Keratinocyte (primary cell): Measurements from ENCODE around the gene SLC4A2. TPM values are rescaled to one million over a fixed set of nuclear protein-coding genes. Genes with fewer than 3 reads are reported as not detected.

ENCODE experiments used
- DNase-seq: peaks from one replicate; pipeline ENCODE4 v3.0.0-alpha.2; 2011; ENCODE audit warnings: low read depth, missing footprints, low spot score
- FAIRE-seq: peaks from 2 replicates; lab custom pipeline; 2011; peaks lifted over from hg19 to GRCh38; lab: Jason Lieb, UNC
- H2AFZ ChIP-seq: 2 replicates; pipeline ENCODE4 v1.6.0; 2012; ENCODE audit warnings: low read length, control low read depth, inconsistent platforms; ENCODE audit not compliant: control insufficient read depth
- H3K27ac ChIP-seq: 2 replicates; pipeline ENCODE4 v1.5.1; 2011; ENCODE audit warnings: low read length; ENCODE audit not compliant: control insufficient read depth, insufficient read depth
- H3K27me3 ChIP-seq: 3 replicates; pipeline ENCODE4 v1.6.0; 2011; ENCODE audit warnings: low read length; ENCODE audit not compliant: control insufficient read depth, insufficient read depth; ENCODE audit errors: extremely low read depth
- H3K36me3 ChIP-seq, 2 experiments: 2 replicates in 1 of 2; 3 replicates in 1 of 2; pipeline ENCODE4 v1.5.1; 2011; ENCODE audit warnings: low read length in 2 of 2, mild to moderate bottlenecking in 1 of 2; ENCODE audit not compliant: control insufficient read depth in 2 of 2, insufficient read depth in 2 of 2; ENCODE audit errors: extremely low read depth in 1 of 2
- H3K4me1 ChIP-seq: 3 replicates; pipeline ENCODE4 v1.5.1; 2011; ENCODE audit warnings: low read length; ENCODE audit not compliant: control insufficient read depth, insufficient read depth; ENCODE audit errors: extremely low read depth
- H3K4me2 ChIP-seq: 3 replicates; pipeline ENCODE4 v1.6.0; 2011; ENCODE audit warnings: low read depth, low read length; ENCODE audit not compliant: control insufficient read depth, insufficient read depth; ENCODE audit errors: extremely low read depth
- H3K4me3 ChIP-seq, 3 experiments: fragments of 200-600 bp in 1 of 3; sonication (generic) in 1 of 3; 2 replicates in 2 of 3; 3 replicates in 1 of 3; pipeline ENCODE4 v1.5.1; 2011 to 2016; ENCODE audit warnings: low read length in 3 of 3, mild to moderate bottlenecking in 3 of 3, control low read depth in 2 of 3, inconsistent platforms in 1 of 3, low read depth in 1 of 3, mixed read lengths in 1 of 3, mixed run types in 1 of 3, moderate library complexity in 1 of 3; ENCODE audit not compliant: control insufficient read depth in 2 of 3, insufficient read depth in 2 of 3; ENCODE audit errors: extremely low read depth in 1 of 3
- H3K79me2 ChIP-seq: 2 replicates; pipeline ENCODE4 v1.6.0; 2012; ENCODE audit warnings: low read length; ENCODE audit not compliant: control insufficient read depth, insufficient read depth
- H3K9ac ChIP-seq: 3 replicates; pipeline ENCODE4 v1.6.0; 2011; ENCODE audit warnings: low read length; ENCODE audit not compliant: control insufficient read depth, insufficient read depth; ENCODE audit errors: extremely low read depth
- H3K9me1 ChIP-seq: 3 replicates; pipeline ENCODE4 v1.6.0; 2011; ENCODE audit warnings: low read length; ENCODE audit not compliant: control insufficient read depth, insufficient read depth; ENCODE audit errors: extremely low read depth
- H3K9me3 ChIP-seq: 2 replicates; pipeline ENCODE4 v1.5.1; 2012; ENCODE audit warnings: low read depth, low read length; ENCODE audit not compliant: control insufficient read depth
- H4K20me1 ChIP-seq: 3 replicates; pipeline ENCODE4 v1.6.0; 2011; ENCODE audit warnings: low read length; ENCODE audit not compliant: control insufficient read depth, insufficient read depth; ENCODE audit errors: extremely low read depth
- CTCF ChIP-seq, 3 experiments: IDR thresholded peaks in 1 of 3; conservative IDR thresholded peaks in 1 of 3; optimal IDR thresholded peaks in 1 of 3; 2 replicates in 2 of 3; 3 replicates in 1 of 3; pipeline versions ENCODE3 to v1.5.1; 2011; ENCODE audit warnings: low read length in 3 of 3, mild to moderate bottlenecking in 3 of 3, moderate library complexity in 2 of 3, control low read depth in 1 of 3, inconsistent platforms in 1 of 3; ENCODE audit not compliant: insufficient read depth in 2 of 3; ENCODE audit errors: extremely low read depth in 1 of 3
- EZH2 ChIP-seq: IDR thresholded peaks from one replicate; pipeline ENCODE4 v1.6.1; 2012; ENCODE audit warnings: inconsistent platforms, mild to moderate bottlenecking, low read length, moderate library complexity
- dilution Hi-C: fragments of 300-500 bp; cut with MboI; formaldehyde crosslinking; loops from one replicate; pipeline ENCODE4 v1.7.0; 2020; ENCODE audit warnings: low sequenced_read_pairs; ENCODE audit not compliant: extremely low pct_ligation_motif_present
- polyA plus RNA-seq, 5 experiments: library from polyadenylated mRNA; depleted of rRNA in 3 of 5; stranded (reverse) in 3 of 5; stranded (forward) in 1 of 5; unstranded in 1 of 5; fragments of >200 nt; gene quantifications; 1 replicate in 1 of 5; 2 replicates in 3 of 5; 3 replicates in 1 of 5; pipeline versions ENCODE4 v1.2.1 to v1.2.3, GENCODE V29; 2011 to 2012; ENCODE audit warnings: missing spikeins in 2 of 5, low read depth in 1 of 5, low replicate concordance in 1 of 5

Gene SLC4A2
- polyA plus RNA-seq, 1 donor (not counting 4 experiments of a cell fraction or from before 2014, with no cell fraction given), result 33.8 TPM

- TF ChIP-seq EZH2 (no peak), CTCF (optimal IDR thresholded peaks at IDR 0.05 in 1 of 3, IDR thresholded peaks at IDR 0.05 in 1 of 3, conservative IDR thresholded peaks at IDR 0.05 in 1 of 3; ENCODE audit: extremely low read depth in 1 of 3, insufficient read depth in 2 of 3, low read length in 3 of 3) (peak; percentile 38 to 56 (median 41))
- no peak overlapping the region for H3K27ac ChIP-seq
- H2AFZ ChIP-seq, result no peak overlapping the region
- H4K20me1 ChIP-seq, result no peaks in the 10 kb centered on the region
- H3K27me3 ChIP-seq, result no peaks in the 10 kb centered on the region
- H3K36me3 ChIP-seq, result peaks cover 26 to 34% of the 10 kb centered on the region in 2 experiments
- no peaks in the 10 kb centered on the region for H3K9me3 ChIP-seq
- no peak overlapping the region for H3K9ac ChIP-seq
- no peak overlapping the region for H3K4me2 ChIP-seq
- no peak for FAIRE-seq
- peaks cover 2% of the 10 kb centered on the region for H3K9me1 ChIP-seq
- DNase-seq, result no peak
- peaks cover 6% of the 10 kb centered on the region for H3K79me2 ChIP-seq
- no peak overlapping the region for H3K4me3 ChIP-seq
- dilution Hi-C loops, result no loop called here
- H3K4me1 ChIP-seq, result no peaks in the 10 kb centered on the region
Measured at GRCh38 chr7:151032936-151033863, 26.2 kb upstream of the SLC4A2 start.

GRCh38 chr7:151033864-151034249 is 25.5 kb upstream of the SLC4A2 start:
- no peak overlapping the region for H2AFZ ChIP-seq
- H3K4me1 ChIP-seq, result peaks cover 2% of the 10 kb centered on the region
- H3K4me2 ChIP-seq, result no peak overlapping the region
- DNase-seq, result no peak
- no peak overlapping the region for H3K9ac ChIP-seq
- dilution Hi-C loops, result no loop called here
- peaks cover 26 to 34% of the 10 kb centered on the region in 2 experiments for H3K36me3 ChIP-seq
- FAIRE-seq, result no peak
- no peaks in the 10 kb centered on the region for H3K27me3 ChIP-seq
- no peaks in the 10 kb centered on the region for H4K20me1 ChIP-seq
- H3K27ac ChIP-seq, result no peak overlapping the region
- H3K9me3 ChIP-seq, result no peaks in the 10 kb centered on the region
- peaks cover 6% of the 10 kb centered on the region for H3K79me2 ChIP-seq
- peaks cover 2% of the 10 kb centered on the region for H3K9me1 ChIP-seq
- no peak overlapping the region for H3K4me3 ChIP-seq
- TF ChIP-seq CTCF (optimal IDR thresholded peaks at IDR 0.05 in 1 of 3, IDR thresholded peaks at IDR 0.05 in 1 of 3, conservative IDR thresholded peaks at IDR 0.05 in 1 of 3; ENCODE audit: extremely low read depth in 1 of 3, insufficient read depth in 2 of 3, low read length in 3 of 3) (no peak), EZH2 (no peak)
